Osteoblast (primary cell): ENCODE results near the gene DUSP22. TPM values are rescaled to one million over a fixed set of nuclear protein-coding genes. Genes with fewer than 3 reads are reported as not detected.

Experiments used
- DNase-seq: peaks from one replicate; pipeline ENCODE4 v3.0.0; 2011; ENCODE audit warnings: low spot score, mixed read lengths; ENCODE audit not compliant: insufficient read length; ENCODE audit errors: missing footprints
- H2AFZ ChIP-seq: 2 replicates; pipeline ENCODE4 v1.6.0; 2011; ENCODE audit warnings: mild to moderate bottlenecking, low read length
- H3K27ac ChIP-seq: 2 replicates; pipeline ENCODE4 v1.5.1; 2011; ENCODE audit warnings: mild to moderate bottlenecking, low read depth, low read length, moderate library complexity
- H3K27me3 ChIP-seq: 2 replicates; pipeline ENCODE4 v1.6.0; 2012; ENCODE audit warnings: mild to moderate bottlenecking, control low read depth, inconsistent platforms, low read length, moderate library complexity; ENCODE audit not compliant: insufficient read depth
- H3K36me3 ChIP-seq: 2 replicates; pipeline ENCODE4 v1.5.1; 2011; ENCODE audit warnings: mild to moderate bottlenecking, low read length, control low read depth, moderate library complexity; ENCODE audit not compliant: insufficient read depth
- H3K4me1 ChIP-seq: 2 replicates; pipeline ENCODE4 v1.5.1; 2011; ENCODE audit warnings: mild to moderate bottlenecking, low read length, control low read depth, moderate library complexity; ENCODE audit not compliant: insufficient read depth
- H3K4me2 ChIP-seq: 2 replicates; pipeline ENCODE4 v1.6.0; 2011; ENCODE audit warnings: mild to moderate bottlenecking, low read length; ENCODE audit not compliant: insufficient read depth
- H3K4me3 ChIP-seq: fragments of 200-600 bp; sonication (generic); 3 replicates; pipeline ENCODE4 v1.5.1; 2012; ENCODE audit warnings: mild to moderate bottlenecking, low read length, inconsistent platforms; ENCODE audit not compliant: insufficient read depth
- H3K79me2 ChIP-seq: 2 replicates; pipeline ENCODE4 v1.6.0; 2012; ENCODE audit warnings: mild to moderate bottlenecking, low read length, control low read depth, inconsistent platforms; ENCODE audit not compliant: insufficient read depth
- H3K9me3 ChIP-seq: 2 replicates; pipeline ENCODE4 v1.5.1; 2011; ENCODE audit warnings: low read depth, low read length, control low read depth
- H4K20me1 ChIP-seq: 2 replicates; pipeline ENCODE4 v1.6.0; 2012; ENCODE audit warnings: mild to moderate bottlenecking, low read length, control low read depth; ENCODE audit not compliant: insufficient read depth
- CTCF ChIP-seq: IDR thresholded peaks from 2 replicates; pipeline ENCODE4 v1.5.1; 2011; ENCODE audit warnings: mild to moderate bottlenecking, low read depth, low read length, moderate library complexity; ENCODE audit errors: extremely low read depth
- total RNA-seq: library from RNA; depleted of rRNA; stranded (reverse); fragments of >200 nt; gene quantifications from 2 replicates; pipeline ENCODE4 v1.2.3, GENCODE V29; 2012

Gene DUSP22
- total RNA-seq, 1 donor = 18.1 TPM

- Histone ChIP-seq H3K4me1 (peaks cover 24% of the 10 kb centered on the region), H3K4me2 (no peak overlapping the region), H3K4me3 (no peak overlapping the region), H3K27ac (no peak overlapping the region), H3K36me3 (no peaks in the 10 kb centered on the region), H2AFZ (no peak overlapping the region), H3K79me2 (no peaks in the 10 kb centered on the region), H3K9me3 (no peaks in the 10 kb centered on the region), H4K20me1 (peaks cover 3% of the 10 kb centered on the region), H3K27me3 (no peaks in the 10 kb centered on the region)
- DNase-seq = peak; percentile 85
- TF ChIP-seq CTCF = no peak
These were observed 37.8 kb downstream of the DUSP22 start for GRCh38 chr6:329888-330691.

- Histone ChIP-seq H3K4me3 (no peak overlapping the region), H4K20me1 (peaks cover 3% of the 10 kb centered on the region), H3K79me2 (no peaks in the 10 kb centered on the region), H3K27me3 (no peaks in the 10 kb centered on the region), H3K9me3 (no peaks in the 10 kb centered on the region), H2AFZ (no peak overlapping the region), H3K36me3 (no peaks in the 10 kb centered on the region), H3K4me2 (no peak overlapping the region), H3K27ac (no peak overlapping the region), H3K4me1 (peaks cover 24% of the 10 kb centered on the region)
- no peak for TF ChIP-seq CTCF
- DNase-seq = no peak
These were observed 38.7 kb downstream of the DUSP22 start for GRCh38 chr6:330948-331347.

GRCh38 chr6:331622-332521, 39.6 kb downstream of the DUSP22 start:
- Histone ChIP-seq H3K36me3 (no peaks in the 10 kb centered on the region), H3K9me3 (no peaks in the 10 kb centered on the region), H2AFZ (no peak overlapping the region), H3K4me3 (no peak overlapping the region), H3K4me2 (peak overlapping the region; percentile 2), H3K27me3 (no peaks in the 10 kb centered on the region), H4K20me1 (peaks cover 3% of the 10 kb centered on the region), H3K79me2 (no peaks in the 10 kb centered on the region), H3K27ac (no peak overlapping the region), H3K4me1 (peaks cover 24% of the 10 kb centered on the region)
- DNase-seq = no peak
- no peak for TF ChIP-seq CTCF

DNA sequence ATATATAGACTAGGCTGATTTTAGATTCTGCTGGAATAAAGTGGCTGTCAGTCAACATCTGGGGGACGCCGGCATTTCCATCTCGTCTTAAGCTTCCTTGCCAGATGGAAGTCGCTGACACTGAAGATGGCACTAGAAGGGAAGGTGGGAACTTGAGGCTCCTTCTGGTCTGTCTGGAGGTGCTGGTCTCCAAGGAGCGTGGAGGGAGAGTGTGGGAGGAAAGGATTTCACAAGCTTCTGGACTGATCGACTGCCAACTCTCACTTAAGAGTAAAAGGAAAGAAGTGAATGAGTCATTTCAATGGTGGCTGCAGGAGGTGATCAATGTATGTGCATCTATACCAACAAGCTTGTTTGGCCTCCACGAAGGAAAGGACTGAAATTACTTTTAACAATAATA, 40.4 kb downstream of the DUSP22 start:
- Histone ChIP-seq H3K4me1 (peaks cover 17% of the 10 kb centered on the region), H3K36me3 (no peaks in the 10 kb centered on the region), H3K79me2 (no peaks in the 10 kb centered on the region), H2AFZ (no peak overlapping the region), H3K27ac (no peak overlapping the region), H3K27me3 (no peaks in the 10 kb centered on the region), H3K9me3 (no peaks in the 10 kb centered on the region), H4K20me1 (peaks cover 3% of the 10 kb centered on the region), H3K4me2 (no peak overlapping the region), H3K4me3 (no peak overlapping the region)
- no peak for DNase-seq
- TF ChIP-seq CTCF = no peak
